ENCODE data around the gene AGRP. TPM values are rescaled to one million over a fixed set of nuclear protein-coding genes. Genes with fewer than 3 reads are reported as not detected.
A peak's percentile ranks its signal among the peaks of the same experiment; 100 is the strongest.

Gene AGRP
- total RNA-seq, 1 donor from 2014 or later, result not detected

GRCh38 chr16:67486805-67487204 lies 3.5 kb upstream of the AGRP start:
- peaks cover 16% of the 10 kb centered on the region for H3K4me1 ChIP-seq
- no peak overlapping the region for H3K27ac ChIP-seq

GRCh38 chr16:67483731-67484525 lies 581 bp upstream of the AGRP start:
- DNase-seq (ENCODE audit: extremely low spot score in 2 of 2), result no peak
- TF ChIP-seq CTCF (IDR thresholded peaks at IDR 0.05) (no peak), POLR2A (IDR thresholded peaks at IDR 0.05) (no peak), POLR2AphosphoS5 (IDR thresholded peaks at IDR 0.05; ENCODE audit: insufficient read depth in 1 of 2, low read depth in 1 of 2) (no peak)
- Histone ChIP-seq H3K9me3 (no peaks in the 10 kb centered on the region), H3K36me3 (no peaks in the 10 kb centered on the region), H3K4me3 (no peak overlapping the region), H3K27ac (no peak overlapping the region), H3K4me1 (peaks cover 30% of the 10 kb centered on the region), H3K27me3 (no peaks in the 10 kb centered on the region)
- intact Hi-C loops (cut with DNase I), result no loop called here

More at GRCh38 chr16:67486805-67487204, 3.5 kb upstream of the AGRP start:
- Histone ChIP-seq H3K4me3 (no peak overlapping the region), H3K27me3 (no peaks in the 10 kb centered on the region), H3K9me3 (no peaks in the 10 kb centered on the region), H3K36me3 (no peaks in the 10 kb centered on the region)
- TF ChIP-seq POLR2A (IDR thresholded peaks at IDR 0.05) (no peak), CTCF (IDR thresholded peaks at IDR 0.05) (no peak), POLR2AphosphoS5 (IDR thresholded peaks at IDR 0.05; ENCODE audit: insufficient read depth in 1 of 2, low read depth in 1 of 2) (no peak)
- intact Hi-C loops (cut with DNase I), result no loop called here
- no peak for DNase-seq (ENCODE audit: extremely low spot score in 2 of 2)

GRCh38 chr16:67482233-67482924 lies 968 bp downstream of the AGRP start:
- Histone ChIP-seq H3K27me3 (no peaks in the 10 kb centered on the region), H3K4me1 (peaks cover 45% of the 10 kb centered on the region), H3K27ac (peak overlapping the region; percentile 96), H3K9me3 (no peaks in the 10 kb centered on the region), H3K36me3 (no peaks in the 10 kb centered on the region), H3K4me3 (peak overlapping the region; percentile 84 to 98)
- DNase-seq (ENCODE audit: extremely low spot score in 2 of 2), result no peak
- TF ChIP-seq CTCF (IDR thresholded peaks at IDR 0.05), result no peak
- no peak for TF ChIP-seq POLR2AphosphoS5 (IDR thresholded peaks at IDR 0.05; ENCODE audit: insufficient read depth in 1 of 2, low read depth in 1 of 2)
- TF ChIP-seq POLR2A (IDR thresholded peaks at IDR 0.05), result no peak
- intact Hi-C loops (cut with DNase I), result no loop called here

- TF ChIP-seq POLR2A (IDR thresholded peaks at IDR 0.05), result no peak
- TF ChIP-seq CTCF (IDR thresholded peaks at IDR 0.05), result no peak
- TF ChIP-seq POLR2AphosphoS5 (IDR thresholded peaks at IDR 0.05; ENCODE audit: insufficient read depth in 1 of 2, low read depth in 1 of 2), result no peak
- no peaks in the 10 kb centered on the region for H3K27me3 ChIP-seq
- peak overlapping the region; percentile 84 to 98 for H3K4me3 ChIP-seq
- H3K4me1 ChIP-seq, result peaks cover 45% of the 10 kb centered on the region
- H3K36me3 ChIP-seq, result no peaks in the 10 kb centered on the region
- intact Hi-C loops (cut with DNase I), result no loop called here
- no peaks in the 10 kb centered on the region for H3K9me3 ChIP-seq
- peak in 1 of 2 donors; percentile 93 for DNase-seq (ENCODE audit: extremely low spot score in 2 of 2)
- H3K27ac ChIP-seq, result peak overlapping the region; percentile 96
Observed at GRCh38 chr16:67481561-67482232, 1.6 kb downstream of the AGRP start.

Measured in vagina (tissue), 2 donors.